Gastrocnemius medialis (tissue), 4 donors: Measurements from ENCODE around the gene ZNF580.

Experiments
- POLR2A ChIP-seq, 2 donors: fragments of 450-650 bp; IDR thresholded peaks; one replicate each; pipeline ENCODE4 v1.6.1; 2017; ENCODE audit warnings: antibody characterized with exemption in 2 of 2, mild to moderate bottlenecking in 2 of 2, moderate library complexity in 2 of 2
- TF ChIP-seq, protein P1 (sequence below), 5 experiments: fragments of 450-650 bp in 3 of 5; fragments of 200-600 bp in 2 of 5; sonication (generic) in 2 of 5; IDR thresholded peaks in 4 of 5; conservative IDR thresholded peaks in 1 of 5; 1 replicate in 4 of 5; 2 replicates in 1 of 5; pipeline ENCODE4 v1.5.1; 2016 to 2019; ENCODE audit warnings: antibody characterized with exemption in 5 of 5, mild to moderate bottlenecking in 3 of 5, moderate library complexity in 3 of 5

DNA sequence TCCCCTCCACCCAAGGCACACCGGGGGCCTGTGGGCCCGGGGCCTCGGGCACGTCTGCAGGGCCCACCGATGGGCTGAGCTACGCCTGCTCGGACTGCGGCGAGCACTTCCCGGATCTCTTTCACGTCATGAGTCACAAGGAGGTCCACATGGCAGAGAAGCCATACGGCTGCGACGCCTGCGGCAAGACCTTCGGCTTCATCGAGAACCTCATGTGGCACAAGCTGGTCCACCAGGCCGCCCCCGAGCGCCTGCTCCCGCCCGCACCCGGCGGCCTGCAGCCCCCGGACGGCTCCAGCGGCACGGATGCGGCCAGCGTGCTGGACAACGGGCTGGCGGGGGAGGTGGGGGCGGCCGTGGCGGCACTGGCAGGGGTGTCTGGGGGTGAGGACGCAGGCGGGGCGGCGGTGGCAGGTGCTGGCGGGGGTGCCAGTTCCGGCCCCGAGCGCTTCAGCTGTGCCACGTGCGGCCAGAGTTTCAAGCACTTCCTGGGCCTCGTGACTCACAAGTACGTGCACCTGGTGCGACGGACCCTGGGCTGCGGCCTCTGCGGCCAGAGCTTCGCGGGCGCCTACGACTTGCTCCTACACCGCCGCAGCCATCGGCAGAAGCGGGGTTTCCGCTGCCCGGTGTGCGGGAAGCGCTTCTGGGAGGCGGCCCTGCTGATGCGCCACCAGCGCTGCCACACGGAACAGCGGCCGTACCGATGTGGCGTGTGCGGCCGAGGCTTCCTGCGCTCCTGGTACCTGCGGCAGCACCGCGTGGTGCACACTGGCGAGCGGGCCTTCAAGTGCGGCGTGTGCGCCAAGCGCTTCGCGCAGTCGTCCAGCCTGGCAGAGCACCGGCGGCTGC lies 25.0 kb upstream of the ZNF580 start:
- TF ChIP-seq, protein P1, sequence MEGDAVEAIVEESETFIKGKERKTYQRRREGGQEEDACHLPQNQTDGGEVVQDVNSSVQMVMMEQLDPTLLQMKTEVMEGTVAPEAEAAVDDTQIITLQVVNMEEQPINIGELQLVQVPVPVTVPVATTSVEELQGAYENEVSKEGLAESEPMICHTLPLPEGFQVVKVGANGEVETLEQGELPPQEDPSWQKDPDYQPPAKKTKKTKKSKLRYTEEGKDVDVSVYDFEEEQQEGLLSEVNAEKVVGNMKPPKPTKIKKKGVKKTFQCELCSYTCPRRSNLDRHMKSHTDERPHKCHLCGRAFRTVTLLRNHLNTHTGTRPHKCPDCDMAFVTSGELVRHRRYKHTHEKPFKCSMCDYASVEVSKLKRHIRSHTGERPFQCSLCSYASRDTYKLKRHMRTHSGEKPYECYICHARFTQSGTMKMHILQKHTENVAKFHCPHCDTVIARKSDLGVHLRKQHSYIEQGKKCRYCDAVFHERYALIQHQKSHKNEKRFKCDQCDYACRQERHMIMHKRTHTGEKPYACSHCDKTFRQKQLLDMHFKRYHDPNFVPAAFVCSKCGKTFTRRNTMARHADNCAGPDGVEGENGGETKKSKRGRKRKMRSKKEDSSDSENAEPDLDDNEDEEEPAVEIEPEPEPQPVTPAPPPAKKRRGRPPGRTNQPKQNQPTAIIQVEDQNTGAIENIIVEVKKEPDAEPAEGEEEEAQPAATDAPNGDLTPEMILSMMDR (IDR thresholded peaks at IDR 0.05 in 4 of 5, conservative IDR thresholded peaks at IDR 0.05 in 1 of 5) = no peak
- TF ChIP-seq POLR2A (IDR thresholded peaks at IDR 0.05) = no peak
